Activated CD8-positive, alpha-beta T cell treated with anti-CD3 and anti-CD28 coated beads for 36 hours (primary cell): ENCODE results near the gene VSX1. TPM values are rescaled to one million over a fixed set of nuclear protein-coding genes. Genes with fewer than 3 reads are reported as not detected.

Experiments
- ATAC-seq: fragments of 200-7000 bp; cut with Tn5 transposase; one replicate; pipeline ENCODE4 v1.10.0; 2021; ENCODE audit warnings: mild to moderate bottlenecking, moderate library complexity
- CTCF ChIA-PET: fragments of 350-600 bp; sonication (Branson Sonifier 250); formaldehyde crosslinking; loops from one replicate; lab custom pipeline; 2021; ENCODE audit warnings: antibody characterized with exemption; lab: Charles Lee
- POLR2A ChIA-PET: fragments of 350-600 bp; sonication (Branson Sonifier 250); formaldehyde crosslinking; loops from one replicate; lab custom pipeline; 2021; ENCODE audit warnings: antibody characterized with exemption; lab: Charles Lee
- DNase-seq: peaks from one replicate; pipeline ENCODE4 v3.0.0-alpha.2; 2020
- H3K27ac Mint-ChIP-seq: one replicate; pipeline ENCODE4 v1.8.0; 2021; ENCODE audit warnings: mild to moderate bottlenecking, mixed read lengths
- H3K27me3 Mint-ChIP-seq: one replicate; pipeline ENCODE4 v1.8.0; 2021; ENCODE audit warnings: mixed read lengths
- H3K36me3 Mint-ChIP-seq: one replicate; pipeline ENCODE4 v1.8.0; 2021; ENCODE audit warnings: low read depth, mixed read lengths
- H3K4me1 Mint-ChIP-seq: one replicate; pipeline ENCODE4 v1.8.0; 2021; ENCODE audit warnings: low read depth, mixed read lengths
- H3K4me3 Mint-ChIP-seq: one replicate; pipeline ENCODE4 v1.8.0; 2021; ENCODE audit warnings: mild to moderate bottlenecking, moderate library complexity, mixed read lengths
- H3K9me3 Mint-ChIP-seq: one replicate; pipeline ENCODE4 v1.8.0; 2021; ENCODE audit warnings: mixed read lengths
- intact Hi-C: fragments of 100-400 bp; cut with micrococcal nuclease; formaldehyde crosslinking; loops from one replicate; pipeline ENCODE4 v1.10.0; 2022
- total RNA-seq, 2 experiments: library from RNA; stranded (reverse); gene quantifications; one replicate each; pipeline ENCODE4 v1.2.3, GENCODE V29; 2021
- TF ChIP-seq, protein P1 (sequence below): fragments of 200-600 bp; IDR thresholded peaks from one replicate; pipeline ENCODE4 v1.8.0; 2022; ENCODE audit warnings: antibody characterized with exemption, mild to moderate bottlenecking

Gene VSX1
- total RNA-seq, 2 experiments from 2014 or later = not detected

DNA sequence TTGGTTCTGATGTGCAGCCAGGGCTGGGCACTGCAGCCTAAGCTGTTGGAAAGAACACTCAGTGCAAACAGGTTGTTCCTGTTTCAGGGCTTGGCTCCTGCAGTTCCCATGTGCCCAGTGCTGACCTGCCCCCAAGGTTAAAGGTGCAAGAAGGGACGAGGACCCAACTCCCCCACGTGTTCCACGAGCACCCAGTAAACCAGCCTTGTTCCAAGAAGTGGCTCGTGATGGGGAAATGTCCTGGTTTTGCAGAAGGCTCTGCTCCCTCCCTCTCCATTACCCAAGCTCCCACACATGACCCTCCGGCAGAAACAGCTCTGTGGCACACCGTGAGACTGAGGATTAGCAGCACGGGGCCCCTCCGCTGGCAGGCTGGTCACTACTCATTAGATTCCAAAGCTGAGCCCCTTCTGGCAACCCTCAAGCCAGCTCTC lies 33.4 kb downstream of the VSX1 start:
- Mint-ChIP-seq H3K36me3 (no peaks in the 10 kb centered on the region), H3K27me3 (no peaks in the 10 kb centered on the region), H3K4me3 (no peak overlapping the region), H3K27ac (no peak overlapping the region), H3K9me3 (no peaks in the 10 kb centered on the region), H3K4me1 (peaks cover 21% of the 10 kb centered on the region)
- TF ChIP-seq, protein P1, sequence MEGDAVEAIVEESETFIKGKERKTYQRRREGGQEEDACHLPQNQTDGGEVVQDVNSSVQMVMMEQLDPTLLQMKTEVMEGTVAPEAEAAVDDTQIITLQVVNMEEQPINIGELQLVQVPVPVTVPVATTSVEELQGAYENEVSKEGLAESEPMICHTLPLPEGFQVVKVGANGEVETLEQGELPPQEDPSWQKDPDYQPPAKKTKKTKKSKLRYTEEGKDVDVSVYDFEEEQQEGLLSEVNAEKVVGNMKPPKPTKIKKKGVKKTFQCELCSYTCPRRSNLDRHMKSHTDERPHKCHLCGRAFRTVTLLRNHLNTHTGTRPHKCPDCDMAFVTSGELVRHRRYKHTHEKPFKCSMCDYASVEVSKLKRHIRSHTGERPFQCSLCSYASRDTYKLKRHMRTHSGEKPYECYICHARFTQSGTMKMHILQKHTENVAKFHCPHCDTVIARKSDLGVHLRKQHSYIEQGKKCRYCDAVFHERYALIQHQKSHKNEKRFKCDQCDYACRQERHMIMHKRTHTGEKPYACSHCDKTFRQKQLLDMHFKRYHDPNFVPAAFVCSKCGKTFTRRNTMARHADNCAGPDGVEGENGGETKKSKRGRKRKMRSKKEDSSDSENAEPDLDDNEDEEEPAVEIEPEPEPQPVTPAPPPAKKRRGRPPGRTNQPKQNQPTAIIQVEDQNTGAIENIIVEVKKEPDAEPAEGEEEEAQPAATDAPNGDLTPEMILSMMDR = no peak
- DNase-seq (no peak), ATAC-seq (no peak)
- POLR2A ChIA-PET = no interaction called here
- CTCF ChIA-PET = interaction anchor here (1.2 kb wide), 1 partner anchor 16 kb away, joined by 3 read pairs; no protein-coding TSS in a partner anchor
- intact Hi-C loops = no loop called here

DNA sequence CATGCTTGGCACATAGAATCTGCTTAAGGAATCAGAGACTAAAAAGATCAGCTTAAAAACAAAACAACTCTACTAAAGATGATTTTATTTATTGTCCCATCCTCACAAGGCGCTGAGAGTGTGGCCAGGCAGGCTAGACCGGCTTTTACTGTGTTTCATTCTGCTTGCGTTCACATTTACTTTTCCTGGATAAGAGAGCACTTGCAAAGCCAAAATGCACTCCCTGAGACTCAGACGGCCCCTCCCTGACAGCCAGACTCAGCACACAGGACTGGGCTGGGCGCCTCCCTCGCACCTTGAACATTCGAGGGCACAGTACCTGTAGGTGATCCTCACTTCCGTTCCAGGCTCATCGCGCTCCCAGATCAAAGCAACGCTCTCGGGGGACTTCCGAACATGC lies 34.2 kb downstream of the VSX1 start:
- Mint-ChIP-seq H3K9me3 (no peaks in the 10 kb centered on the region), H3K27ac (no peak overlapping the region), H3K36me3 (no peaks in the 10 kb centered on the region), H3K27me3 (no peaks in the 10 kb centered on the region), H3K4me3 (no peak overlapping the region), H3K4me1 (peaks cover 22% of the 10 kb centered on the region)
- ChIA-PET CTCF (interaction anchor here (1.3 kb wide), 1 partner anchor 131 kb away, joined by 3 read pairs; no protein-coding TSS in a partner anchor), POLR2A (no interaction called here)
- TF ChIP-seq, protein P1 = no peak
- no peak for ATAC-seq
- intact Hi-C loops = no loop called here
- DNase-seq = no peak

DNA sequence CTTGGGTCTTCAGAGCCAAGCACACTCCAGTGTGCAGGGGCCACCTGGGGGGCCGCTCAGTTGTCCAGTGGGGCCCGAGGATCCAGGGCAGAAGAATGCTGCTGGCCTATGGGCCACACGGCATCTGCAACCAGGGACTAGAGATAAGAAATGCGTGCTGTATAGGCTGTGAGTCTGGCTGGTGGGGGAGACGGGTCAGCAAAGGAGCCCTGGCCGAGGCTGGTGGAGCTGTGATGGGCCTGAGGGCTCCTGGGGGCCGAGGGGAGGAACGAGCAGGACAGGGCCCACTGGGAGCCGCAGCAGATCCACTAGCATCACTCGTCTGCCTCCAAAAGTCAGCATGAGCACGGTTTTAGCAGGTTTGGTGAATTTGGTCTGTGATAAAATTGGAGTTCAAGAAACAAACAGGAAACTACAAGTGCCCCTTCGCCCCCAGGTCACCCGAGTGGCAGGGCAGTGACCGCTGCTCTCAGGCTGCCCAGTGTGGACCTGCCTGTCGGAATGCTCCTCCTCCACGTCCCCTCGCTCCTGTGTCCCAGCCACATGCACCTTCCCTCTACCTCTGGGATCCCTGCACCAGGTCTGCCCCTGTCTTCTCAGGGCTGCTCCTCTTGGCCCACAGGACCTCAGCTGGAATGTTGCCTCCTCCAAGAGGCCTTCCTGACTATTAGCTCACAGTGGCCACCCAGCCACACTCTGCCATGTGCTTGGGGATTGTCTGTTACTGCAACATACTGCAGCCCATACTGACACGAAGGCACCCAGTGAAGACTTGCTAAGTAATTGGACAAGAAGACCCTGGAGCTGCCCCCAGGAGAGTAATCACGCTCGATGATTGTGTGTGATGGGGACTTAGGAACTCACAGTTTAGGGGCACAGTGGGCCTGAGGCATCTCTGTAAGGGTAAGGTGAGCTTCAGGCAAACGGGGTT lies 34.9 kb downstream of the VSX1 start:
- TF ChIP-seq, protein P1 = no peak
- intact Hi-C loops = no loop called here
- DNase-seq = no peak
- no peaks in the 10 kb centered on the region for H3K27me3 Mint-ChIP-seq
- H3K9me3 Mint-ChIP-seq = no peaks in the 10 kb centered on the region
- POLR2A ChIA-PET = interaction anchor here (0.9 to 1.3 kb wide), 2 partner anchors 9 to 26 kb away, joined by 3 read pairs; no protein-coding TSS in a partner anchor
- no peaks in the 10 kb centered on the region for H3K36me3 Mint-ChIP-seq
- H3K27ac Mint-ChIP-seq = no peak overlapping the region
- CTCF ChIA-PET = interaction anchor here (1.3 kb wide), 1 partner anchor 132 kb away, joined by 3 read pairs; no protein-coding TSS in a partner anchor
- H3K4me3 Mint-ChIP-seq = no peak overlapping the region
- no peak for ATAC-seq
- H3K4me1 Mint-ChIP-seq = peaks cover 23% of the 10 kb centered on the region

DNA sequence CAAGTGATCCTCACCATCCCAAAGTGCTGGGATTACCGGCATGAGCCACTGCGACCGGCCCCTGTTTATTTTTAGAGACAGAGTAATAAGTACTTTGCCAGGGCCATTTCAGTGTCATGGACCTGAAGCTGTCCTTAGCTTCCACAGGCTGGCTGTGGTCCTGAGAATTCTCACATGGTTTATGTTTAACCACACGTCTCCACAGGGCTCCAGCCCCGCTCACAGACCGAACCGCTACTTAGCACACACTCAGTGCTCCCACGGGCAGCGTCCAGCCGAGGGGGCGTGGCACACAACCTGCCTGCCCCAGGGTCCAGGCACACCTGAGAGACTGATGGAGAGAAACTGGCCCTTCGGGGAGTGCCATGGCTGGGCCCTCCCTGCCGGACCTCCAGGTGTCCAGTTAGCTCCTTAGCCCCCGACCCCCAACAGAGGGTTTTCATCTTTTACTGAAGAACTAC lies 35.7 kb downstream of the VSX1 start:
- H3K27ac Mint-ChIP-seq = no peak overlapping the region
- H3K4me1 Mint-ChIP-seq = peaks cover 31% of the 10 kb centered on the region
- H3K27me3 Mint-ChIP-seq = no peaks in the 10 kb centered on the region
- ATAC-seq (no peak), DNase-seq (no peak)
- TF ChIP-seq, protein P1 = no peak
- H3K4me3 Mint-ChIP-seq = no peak overlapping the region
- no peaks in the 10 kb centered on the region for H3K36me3 Mint-ChIP-seq
- POLR2A ChIA-PET = interaction anchor here (0.9 to 1.3 kb wide), 2 partner anchors 9 to 26 kb away, joined by 3 read pairs; no protein-coding TSS in a partner anchor
- H3K9me3 Mint-ChIP-seq = no peaks in the 10 kb centered on the region
- CTCF ChIA-PET = interaction anchor here (1.1 to 1.3 kb wide), 2 partner anchors 13 to 133 kb away, joined by 3 read pairs; no protein-coding TSS in a partner anchor
- intact Hi-C loops = no loop called here
